CD4-positive, CD25-positive, alpha-beta regulatory T cell (primary cell): Measurements from ENCODE around the gene ERCC5. TPM values are rescaled to one million over a fixed set of nuclear protein-coding genes. Genes with fewer than 3 reads are reported as not detected.

Experiments used
- ATAC-seq, 2 donors: fragments of 150-1000 bp; cut with Tn5 transposase; one replicate each; pipeline ENCODE4 v1.10.0; 2021; ENCODE audit warnings: low read depth in 2 of 2, moderate number of reproducible peaks in 2 of 2, moderate library complexity in 1 of 2
- DNase-seq, 3 donors: peaks; one replicate each; pipeline versions ENCODE4 v3.0.0 to v3.0.0-alpha.2; 2012 to 2022; ENCODE audit warnings: mixed read lengths in 1 of 3
- H3K27ac ChIP-seq: one replicate; pipeline ENCODE4 v1.7.0; 2013; ENCODE audit warnings: mild to moderate bottlenecking, low read length; ENCODE audit not compliant: insufficient read depth, poor library complexity, severe bottlenecking
- H3K27me3 ChIP-seq: one replicate; pipeline ENCODE4 v1.7.0; 2013; ENCODE audit warnings: low read length; ENCODE audit not compliant: control insufficient read depth, insufficient read depth
- H3K36me3 ChIP-seq: one replicate; pipeline ENCODE4 v1.7.0; 2013; ENCODE audit warnings: mild to moderate bottlenecking, low read length, moderate library complexity; ENCODE audit not compliant: control insufficient read depth, insufficient read depth
- H3K4me1 ChIP-seq: 2 replicates; pipeline ENCODE4 v1.7.0; 2013; ENCODE audit warnings: mild to moderate bottlenecking, low read length; ENCODE audit not compliant: insufficient read depth, control insufficient read depth, poor library complexity, severe bottlenecking
- H3K4me3 ChIP-seq: one replicate; pipeline ENCODE4 v1.7.0; 2013; ENCODE audit warnings: low read depth, mild to moderate bottlenecking, low read length, moderate library complexity
- H3K9me3 ChIP-seq, 2 experiments: 1 replicate in 1 of 2; 2 replicates in 1 of 2; pipeline ENCODE4 v1.7.0; 2013; ENCODE audit warnings: low read length in 2 of 2, mild to moderate bottlenecking in 1 of 2, moderate library complexity in 1 of 2; ENCODE audit not compliant: control insufficient read depth in 2 of 2
- H3K27ac Mint-ChIP-seq, 3 donors: one replicate each; pipeline ENCODE4 v1.8.0; 2020 to 2022; ENCODE audit warnings: mild to moderate bottlenecking in 3 of 3, mixed read lengths in 3 of 3, moderate library complexity in 2 of 3
- H3K27me3 Mint-ChIP-seq: one replicate; pipeline ENCODE4 v1.8.0; 2022; ENCODE audit warnings: mild to moderate bottlenecking, mixed read lengths
- H3K36me3 Mint-ChIP-seq: one replicate; pipeline ENCODE4 v1.8.0; 2020; ENCODE audit warnings: mixed read lengths
- H3K4me1 Mint-ChIP-seq, 4 donors: one replicate each; pipeline ENCODE4 v1.8.0; 2020 to 2022; ENCODE audit warnings: mixed read lengths in 4 of 4, mild to moderate bottlenecking in 1 of 4
- H3K4me3 Mint-ChIP-seq, 4 donors: one replicate each; pipeline ENCODE4 v1.8.0; 2020 to 2022; ENCODE audit warnings: mild to moderate bottlenecking in 4 of 4, mixed read lengths in 4 of 4, moderate library complexity in 3 of 4
- H3K9me3 Mint-ChIP-seq, 7 donors: one replicate each; pipeline ENCODE4 v1.8.0; 2020 to 2022; ENCODE audit warnings: mixed read lengths in 7 of 7, mild to moderate bottlenecking in 3 of 7, moderate library complexity in 2 of 7
- polyA plus RNA-seq, 4 donors: library from polyadenylated mRNA; unstranded; fragments of 300-500 nt; fragmentation: Illumina TruSeq; gene quantifications; one replicate each; pipeline ENCODE4 v1.2.3, GENCODE V29; 2021
- total RNA-seq: library from RNA; stranded (reverse); gene quantifications from one replicate; pipeline ENCODE4 v1.2.3, GENCODE V29; 2022

Gene ERCC5
- total and polyA plus RNA-seq, 5 donors from 2014 or later: 44.3 to 104 (median 52.4) TPM

GRCh38 chr13:102915393-102915930 lies 69.6 kb downstream of the ERCC5 start:
- ATAC-seq (no peak), DNase-seq (no peak)
- Mint-ChIP-seq H3K36me3 (no peaks in the 10 kb centered on the region), H3K9me3 (peaks cover 0 to 3% (median 0%) of the 10 kb centered on the region in 7 donors), H3K27me3 (peaks cover 13% of the 10 kb centered on the region), H3K27ac (no peak overlapping the region), H3K4me3 (no peak overlapping the region), H3K4me1 (no peaks in the 10 kb centered on the region)
- no peaks in the 10 kb centered on the region for H3K4me1 ChIP-seq
- H3K27ac ChIP-seq: no peak overlapping the region
- H3K9me3 ChIP-seq: no peaks in the 10 kb centered on the region
- no peaks in the 10 kb centered on the region for H3K36me3 ChIP-seq
- H3K4me3 ChIP-seq: no peak overlapping the region
- H3K27me3 ChIP-seq: no peaks in the 10 kb centered on the region

- ATAC-seq: no peak
- H3K4me3 Mint-ChIP-seq: no peak overlapping the region
- no peaks in the 10 kb centered on the region for H3K27me3 ChIP-seq
- H3K4me1 Mint-ChIP-seq: no peaks in the 10 kb centered on the region
- H3K27ac ChIP-seq: no peak overlapping the region
- no peaks in the 10 kb centered on the region for H3K9me3 ChIP-seq
- no peak overlapping the region for H3K27ac Mint-ChIP-seq
- peaks cover 0 to 4% (median 0%) of the 10 kb centered on the region in 7 donors for H3K9me3 Mint-ChIP-seq
- H3K36me3 Mint-ChIP-seq: no peaks in the 10 kb centered on the region
- no peaks in the 10 kb centered on the region for H3K4me1 ChIP-seq
- no peak overlapping the region for H3K4me3 ChIP-seq
- peaks cover 18% of the 10 kb centered on the region for H3K27me3 Mint-ChIP-seq
- H3K36me3 ChIP-seq: no peaks in the 10 kb centered on the region
- no peak for DNase-seq
These were observed 71.2 kb downstream of the ERCC5 start for GRCh38 chr13:102917019-102917418.

- Histone ChIP-seq H3K4me3 (no peak overlapping the region), H3K9me3 (no peaks in the 10 kb centered on the region), H3K27me3 (no peaks in the 10 kb centered on the region), H3K36me3 (no peaks in the 10 kb centered on the region), H3K27ac (no peak overlapping the region), H3K4me1 (no peaks in the 10 kb centered on the region)
- Mint-ChIP-seq H3K36me3 (no peaks in the 10 kb centered on the region), H3K27ac (no peak overlapping the region), H3K4me1 (no peaks in the 10 kb centered on the region), H3K27me3 (peaks cover 16% of the 10 kb centered on the region), H3K9me3 (peaks cover 0 to 3% (median 1%) of the 10 kb centered on the region in 7 donors), H3K4me3 (no peak overlapping the region)
- no peak for DNase-seq
- ATAC-seq: no peak
These were observed 76.4 kb downstream of the ERCC5 start for GRCh38 chr13:102922184-102922583.

Other genes with a start within 250 kb of the ERCC5 start
- gene TPP2, start 249.0 kb upstream of the ERCC5 start, total RNA-seq: 128 TPM
- 10 to 100 TPM; 59.1 to 75.8 (median 67.6) TPM for gene TPP2, start 249.0 kb upstream of the ERCC5 start, polyA plus RNA-seq
- not detected for gene METTL21C, start 151.0 kb upstream of the ERCC5 start, total RNA-seq
- gene METTL21C, start 151.0 kb upstream of the ERCC5 start, polyA plus RNA-seq: not detected
- gene TEX30, start 72.2 kb upstream of the ERCC5 start, total RNA-seq: 8.4 TPM
- 10 to 100 TPM; 17.5 to 29.5 (median 26.0) TPM for gene TEX30, start 72.2 kb upstream of the ERCC5 start, polyA plus RNA-seq
- 0.64 TPM for gene POGLUT2, start 47.1 kb upstream of the ERCC5 start, total RNA-seq
- 1 to 10 TPM in 2 of 4 donors, under 1 TPM in 2; 0.20 to 1.2 (median 1.0) TPM for gene POGLUT2, start 47.1 kb upstream of the ERCC5 start, polyA plus RNA-seq
- gene BIVM, start 46.9 kb upstream of the ERCC5 start, total RNA-seq: 8.4 TPM
- gene BIVM, start 46.9 kb upstream of the ERCC5 start, polyA plus RNA-seq: 1 to 10 TPM; 6.1 to 8.1 (median 7.6) TPM
- not detected for gene SLC10A2, start 220.4 kb downstream of the ERCC5 start, total RNA-seq
- gene SLC10A2, start 220.4 kb downstream of the ERCC5 start, polyA plus RNA-seq: not detected